Pancreas (tissue), 10 donors: Measurements from ENCODE around the gene HSP90AA1. TPM values are rescaled to one million over a fixed set of nuclear protein-coding genes. Genes with fewer than 3 reads are reported as not detected.

Experiments used
- ATAC-seq, 4 donors: fragments of 200-7000 bp; cut with Tn5 transposase; one replicate each; pipeline versions ENCODE4 v1.8.0 to v1.9.1; 2020; ENCODE audit warnings: mild to moderate bottlenecking in 4 of 4, moderate library complexity in 4 of 4
- DNase-seq, 6 donors: peaks; one replicate each; pipeline ENCODE4 v3.0.0-alpha.2; 2020
- FAIRE-seq: peaks from 2 replicates; lab custom pipeline; 2012; peaks lifted over from hg19 to GRCh38; lab: Jason Lieb, UNC
- H3K27ac ChIP-seq, 4 donors: fragments of 200-600 bp; sonication (generic); 1 replicate in 3 of 4; 2 replicates in 1 of 4; pipeline versions ENCODE4 v1.5.0 to v1.8.0; 2020
- H3K27me3 ChIP-seq, 4 donors: fragments of 200-600 bp; one replicate each; pipeline ENCODE4 v1.8.0; 2021
- H3K36me3 ChIP-seq, 3 donors: fragments of 200-600 bp; sonication (generic) in 1 of 3; one replicate each; pipeline versions ENCODE4 v1.5.0 to v1.8.0; 2020 to 2021
- H3K4me1 ChIP-seq, 3 donors: fragments of 200-600 bp; one replicate each; pipeline ENCODE4 v1.8.0; 2021
- H3K4me3 ChIP-seq, 4 donors: fragments of 200-600 bp; sonication (generic) in 2 of 4; one replicate each; pipeline versions ENCODE4 v1.5.0 to v1.8.0; 2020 to 2021
- H3K9me3 ChIP-seq, 4 donors: fragments of 200-600 bp; one replicate each; pipeline ENCODE4 v1.8.0; 2021
- CTCF ChIP-seq, 4 donors: fragments of 200-600 bp; sonication (generic) in 3 of 4; IDR thresholded peaks; one replicate each; pipeline versions ENCODE4 v1.5.0 to v1.8.0; 2021; ENCODE audit warnings: antibody characterized with exemption in 4 of 4
- WGBS, 2 donors: extraction: QIAGEN DNeasy Blood & Tissue Kit; methylation state at CpG; one replicate each; pipeline ENCODE4 v1.1.7; 2013; 5-methylcytosine and 5-hydroxymethylcytosine counted together
- intact Hi-C, 3 donors: fragments of 100-400 bp; cut with DNase I; formaldehyde crosslinking; loops; one replicate each; pipeline versions ENCODE4 v1.11.1 to v1.14.2; 2022
- polyA plus RNA-seq, 2 donors: library from polyadenylated mRNA; stranded (reverse); fragments of 200-250 nt; gene quantifications; one replicate each; pipeline ENCODE4 v1.2.3, GENCODE V29; 2013
- total RNA-seq, 6 donors: library from RNA; stranded (reverse); fragmentation: NEBNext Ultra II Directional in 4 of 6; extraction: Animal tissue kit (Norgen Biotek cat#: 25700) in 4 of 6; gene quantifications; one replicate each; pipeline versions ENCODE4 v1.2.1 to v1.2.4, GENCODE V29; 2021 to 2023
- donor health status: healthy with polysubstance abuse.
- donor health status: DM: no; HTN: no; CAD: no; lungs with moderate emphysema.
- donor health status: DM: no; HTN: no; CAD: no.
- donor health status: control.
- donor health status: control.
- donor health status: Bipolar disorder and iron deficiency.
- donor health status: DM: yes; HTN: yes; CAD: no.
- donor health status: DM: no; HTN: no; CAD: no.
- donor health status: DM: no; HTN: no; CAD: no.
- donor health status: DM: yes; HTN: yes; CAD: no.

HSP90AA1 gene
- total and polyA plus RNA-seq, 8 donors: 106 to 393 (median 136) TPM

- H3K4me1 ChIP-seq: no peaks in the 10 kb centered on the region
- H3K27me3 ChIP-seq: no peaks in the 10 kb centered on the region
- 92 to 95% methylated on average over 13 of the region's 13 CpGs for WGBS, 2 donors
- intact Hi-C loops: no loop called here
- DNase-seq (no peak), ATAC-seq (no peak), FAIRE-seq (no peak)
- H3K27ac ChIP-seq: no peak overlapping the region
- no peak for TF ChIP-seq CTCF (IDR thresholded peaks at IDR 0.05)
- H3K36me3 ChIP-seq: peaks cover 0 to 90% (median 65%) of the 10 kb centered on the region in 3 donors
- H3K4me3 ChIP-seq: no peak overlapping the region
- no peaks in the 10 kb centered on the region for H3K9me3 ChIP-seq
These were observed 53.6 kb downstream of the HSP90AA1 start for GRCh38 chr14:102033241-102033640.

Other genes starting within 250 kb of the HSP90AA1 start
- 100 to 1,000 TPM; 114 to 215 (median 143) TPM for gene DYNC1H1, start 122.5 kb downstream of the HSP90AA1 start, total RNA-seq
- gene DYNC1H1, start 122.5 kb downstream of the HSP90AA1 start, polyA plus RNA-seq: 10 to 100 TPM; 95.7 to 96.4 TPM
- gene WDR20, start 52.9 kb upstream of the HSP90AA1 start, total RNA-seq: 10 to 100 TPM; 11.7 to 19.5 (median 14.9) TPM
- 10 to 100 TPM in 1 of 2 donors, 1 to 10 TPM in 1; 7.4 to 10.6 TPM for gene WDR20, start 52.9 kb upstream of the HSP90AA1 start, polyA plus RNA-seq
- 10 to 100 TPM in 2 of 6 donors, 1 to 10 TPM in 4; 7.7 to 10.7 (median 8.6) TPM for gene MOK, start 218.1 kb upstream of the HSP90AA1 start, total RNA-seq
- 10 to 100 TPM; 24.9 to 35.9 TPM for gene MOK, start 218.1 kb upstream of the HSP90AA1 start, polyA plus RNA-seq
- gene ZNF839, start 232.7 kb upstream of the HSP90AA1 start, total RNA-seq: 1 to 10 TPM; 5.9 to 8.3 (median 6.8) TPM
- gene ZNF839, start 232.7 kb upstream of the HSP90AA1 start, polyA plus RNA-seq: 10 to 100 TPM; 16.3 to 24.9 TPM